Astrocyte of the cerebellum (primary cell): ENCODE results near the gene TIMM44.

ENCODE experiments used
- DNase-seq: peaks from one replicate; pipeline ENCODE4 v3.0.0-alpha.2; 2011; ENCODE audit warnings: low read depth
- H3K4me3 ChIP-seq: 2 replicates; pipeline ENCODE4 v1.5.1; 2011; ENCODE audit warnings: mild to moderate bottlenecking, low read depth, low read length, moderate library complexity
- CTCF ChIP-seq: IDR thresholded peaks from 2 replicates; pipeline ENCODE4 v1.5.1; 2012; ENCODE audit warnings: low read length, low read depth, moderate library complexity, mild to moderate bottlenecking; ENCODE audit errors: missing control alignments
- in situ Hi-C: cut with HindIII; loops from 2 replicates; pipeline ENCODE4 v1.10.0; 2017; ENCODE audit warnings: low sequenced_read_pairs

The TIMM44 gene

GRCh38 chr19:7943444-7944176, at the start of gene TIMM44:
TIMM44 (minus strand) TSS chr19:7943666; CDS start chr19:7943651, 15 bp downstream.
- DNase-seq: peak; percentile 99
- no peak for TF ChIP-seq CTCF
- in situ Hi-C loops: no loop called here
- H3K4me3 ChIP-seq: peak within 1 kb of the TSS; percentile 78

GRCh38 chr19:7992575-7992974, 49.1 kb upstream of the TIMM44 start:
- no peak for DNase-seq
- no peak overlapping the region for H3K4me3 ChIP-seq
- in situ Hi-C loops: no loop called here
- TF ChIP-seq CTCF: no peak

GRCh38 chr19:7989071-7989575, 45.7 kb upstream of the TIMM44 start:
- in situ Hi-C loops: no loop called here
- no peak for TF ChIP-seq CTCF
- no peak overlapping the region for H3K4me3 ChIP-seq
- peak; percentile 53 for DNase-seq

- no peak overlapping the region for H3K4me3 ChIP-seq
- in situ Hi-C loops: no loop called here
- no peak for DNase-seq
- no peak for TF ChIP-seq CTCF
These were observed 44.8 kb upstream of the TIMM44 start for GRCh38 chr19:7988307-7988706.

GRCh38 chr19:7987114-7987768, 43.8 kb upstream of the TIMM44 start:
- no peak for TF ChIP-seq CTCF
- H3K4me3 ChIP-seq: no peak overlapping the region
- no peak for DNase-seq
- in situ Hi-C loops: no loop called here

GRCh38 chr19:7986321-7987113, 43.1 kb upstream of the TIMM44 start:
- no peak overlapping the region for H3K4me3 ChIP-seq
- no peak for TF ChIP-seq CTCF
- DNase-seq: peak; percentile 43
- in situ Hi-C loops: no loop called here
